ENCODE data around the gene RNPEPL1. TPM values are rescaled to one million over a fixed set of nuclear protein-coding genes. Genes with fewer than 3 reads are reported as not detected.

The RNPEPL1 gene
- total RNA-seq, 3 donors from 2014 or later (not counting 1 experiment from before 2014, with no cell fraction given), result 145 to 167 (median 164) TPM

DNA sequence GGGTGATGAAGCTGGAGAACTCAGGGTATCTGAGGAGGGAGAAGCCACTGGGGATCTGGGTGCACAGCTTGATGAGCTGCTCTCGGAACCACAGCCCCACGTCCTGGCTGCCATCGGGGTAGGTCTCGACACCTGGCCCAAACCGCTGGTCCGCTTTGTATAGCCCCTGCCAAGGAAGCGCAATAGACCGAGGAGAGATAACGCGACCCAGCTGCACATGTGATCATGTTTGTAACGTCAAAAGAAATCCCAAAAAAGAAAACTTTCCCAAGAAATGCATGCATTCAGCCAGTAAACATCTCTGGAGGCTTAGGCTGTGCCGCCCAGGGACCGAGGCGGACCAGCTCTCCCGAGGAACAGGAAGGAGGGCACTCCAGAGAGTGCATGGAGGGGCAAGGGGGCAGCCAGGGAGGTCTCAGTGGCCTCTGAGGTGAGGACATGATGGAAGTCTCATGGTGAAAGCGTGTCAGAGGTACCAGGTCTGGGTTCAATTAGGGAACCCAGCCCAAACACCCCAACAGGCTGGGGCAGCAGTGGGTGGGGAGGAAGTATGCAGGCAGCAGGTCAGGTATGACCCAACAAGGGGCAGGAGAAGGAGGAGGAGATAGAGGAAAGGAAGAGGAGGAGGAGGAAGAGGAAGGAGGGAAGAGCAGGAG lies 38.8 kb upstream of the RNPEPL1 start:
- H3K4me1 ChIP-seq (ENCODE audit: control insufficient read depth, insufficient read depth, low read length), result no peaks in the 10 kb centered on the region
- H3K4me3 ChIP-seq (ENCODE audit: low read length), result no peak overlapping the region
- DNase-seq (no peak), ATAC-seq (no peak)
- peaks cover 17% of the 10 kb centered on the region for H3K36me3 ChIP-seq (ENCODE audit: control insufficient read depth, insufficient read depth, low read length)
- intact Hi-C loops (cut with micrococcal nuclease), result no loop called here
- Mint-ChIP-seq H3K27ac (no peak overlapping the region), H3K36me3 (peaks cover 19% of the 10 kb centered on the region), H3K4me3 (no peak overlapping the region), H3K4me1 (peaks cover 5 to 33% of the 10 kb centered on the region in 2 donors), H3K27me3 (ENCODE audit: low read depth in 2 of 2) (no peaks in the 10 kb centered on the region), H3K9me3 (peaks cover 10 to 13% of the 10 kb centered on the region in 2 donors)
- no peak overlapping the region for H3K27ac ChIP-seq (ENCODE audit: low read length)
- TF ChIP-seq, protein P1, sequence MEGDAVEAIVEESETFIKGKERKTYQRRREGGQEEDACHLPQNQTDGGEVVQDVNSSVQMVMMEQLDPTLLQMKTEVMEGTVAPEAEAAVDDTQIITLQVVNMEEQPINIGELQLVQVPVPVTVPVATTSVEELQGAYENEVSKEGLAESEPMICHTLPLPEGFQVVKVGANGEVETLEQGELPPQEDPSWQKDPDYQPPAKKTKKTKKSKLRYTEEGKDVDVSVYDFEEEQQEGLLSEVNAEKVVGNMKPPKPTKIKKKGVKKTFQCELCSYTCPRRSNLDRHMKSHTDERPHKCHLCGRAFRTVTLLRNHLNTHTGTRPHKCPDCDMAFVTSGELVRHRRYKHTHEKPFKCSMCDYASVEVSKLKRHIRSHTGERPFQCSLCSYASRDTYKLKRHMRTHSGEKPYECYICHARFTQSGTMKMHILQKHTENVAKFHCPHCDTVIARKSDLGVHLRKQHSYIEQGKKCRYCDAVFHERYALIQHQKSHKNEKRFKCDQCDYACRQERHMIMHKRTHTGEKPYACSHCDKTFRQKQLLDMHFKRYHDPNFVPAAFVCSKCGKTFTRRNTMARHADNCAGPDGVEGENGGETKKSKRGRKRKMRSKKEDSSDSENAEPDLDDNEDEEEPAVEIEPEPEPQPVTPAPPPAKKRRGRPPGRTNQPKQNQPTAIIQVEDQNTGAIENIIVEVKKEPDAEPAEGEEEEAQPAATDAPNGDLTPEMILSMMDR (IDR thresholded peaks at IDR 0.05), result no peak
- H3K9me3 ChIP-seq (ENCODE audit: control insufficient read depth, insufficient read depth, low read length), result peaks cover 11% of the 10 kb centered on the region
- WGBS (ENCODE audit: insufficient coverage), result 96% methylated on average over 16 of the region's 16 CpGs
- H3K27me3 ChIP-seq (ENCODE audit: control insufficient read depth, insufficient read depth, low read length), result no peaks in the 10 kb centered on the region

DNA sequence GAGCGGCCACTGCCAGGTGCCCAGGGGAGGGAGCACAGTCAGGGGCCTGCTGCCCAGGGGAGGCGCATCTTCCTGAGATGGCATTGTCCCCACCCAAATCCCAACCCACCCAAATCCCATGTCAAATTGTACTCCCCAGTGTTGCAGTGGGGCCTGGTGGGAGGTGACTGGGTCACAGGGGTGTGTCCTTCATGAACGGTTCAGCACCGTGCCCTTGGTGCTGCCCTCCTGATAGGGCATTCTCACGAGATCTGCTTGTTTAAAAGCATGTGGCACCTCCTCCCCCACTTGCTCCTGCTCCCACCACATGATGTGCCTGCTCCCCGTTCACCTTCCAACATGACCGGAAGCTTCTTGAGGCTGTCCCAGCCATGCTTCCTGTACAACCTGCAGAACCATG lies 38.1 kb upstream of the RNPEPL1 start:
- DNase-seq, result no peak
- Histone ChIP-seq H3K27me3 (ENCODE audit: control insufficient read depth, insufficient read depth, low read length) (no peaks in the 10 kb centered on the region), H3K4me3 (ENCODE audit: low read length) (no peak overlapping the region), H3K9me3 (ENCODE audit: control insufficient read depth, insufficient read depth, low read length) (peaks cover 6% of the 10 kb centered on the region), H3K4me1 (ENCODE audit: control insufficient read depth, insufficient read depth, low read length) (no peaks in the 10 kb centered on the region), H3K27ac (ENCODE audit: low read length) (no peak overlapping the region), H3K36me3 (ENCODE audit: control insufficient read depth, insufficient read depth, low read length) (peaks cover 16% of the 10 kb centered on the region)
- TF ChIP-seq, protein P1 (IDR thresholded peaks at IDR 0.05), result no peak
- no peaks in the 10 kb centered on the region for H3K27me3 Mint-ChIP-seq (ENCODE audit: low read depth in 2 of 2)
- WGBS (ENCODE audit: insufficient coverage), result over 99% methylated on average over 6 of the region's 7 CpGs
- H3K36me3 Mint-ChIP-seq, result peaks cover 19% of the 10 kb centered on the region
- H3K9me3 Mint-ChIP-seq, result peaks cover 10 to 13% of the 10 kb centered on the region in 2 donors
- peaks cover 12 to 31% of the 10 kb centered on the region in 2 donors for H3K4me1 Mint-ChIP-seq
- intact Hi-C loops (cut with micrococcal nuclease), result no loop called here
- H3K4me3 Mint-ChIP-seq, result no peak overlapping the region
- ATAC-seq, result no peak
- no peak overlapping the region for H3K27ac Mint-ChIP-seq

DNA sequence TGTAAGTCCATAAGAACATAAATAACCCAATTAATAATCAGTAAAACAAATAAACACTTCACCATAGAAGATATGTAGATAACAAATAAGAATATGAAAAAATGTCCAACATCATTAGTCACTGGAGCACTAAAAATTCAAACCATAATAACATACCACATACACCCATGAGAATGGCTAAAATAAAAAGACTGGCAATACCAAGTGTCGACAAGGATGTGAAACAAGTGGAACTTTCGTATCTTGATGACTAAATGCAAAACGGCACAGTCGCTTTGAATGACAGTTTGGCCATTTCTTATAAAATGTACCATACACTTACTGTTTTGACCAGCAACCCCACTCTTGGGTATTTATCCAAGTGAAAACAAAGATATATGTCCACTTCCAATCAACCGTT lies 37.2 kb upstream of the RNPEPL1 start:
- no peak overlapping the region for H3K27ac Mint-ChIP-seq
- peaks cover 10% of the 10 kb centered on the region for H3K36me3 ChIP-seq (ENCODE audit: control insufficient read depth, insufficient read depth, low read length)
- ATAC-seq (no peak), DNase-seq (no peak)
- peaks cover 10 to 13% of the 10 kb centered on the region in 2 donors for H3K9me3 Mint-ChIP-seq
- no peaks in the 10 kb centered on the region for H3K27me3 ChIP-seq (ENCODE audit: control insufficient read depth, insufficient read depth, low read length)
- H3K4me1 ChIP-seq (ENCODE audit: control insufficient read depth, insufficient read depth, low read length), result no peaks in the 10 kb centered on the region
- no peaks in the 10 kb centered on the region for H3K27me3 Mint-ChIP-seq (ENCODE audit: low read depth in 2 of 2)
- no peak overlapping the region for H3K4me3 ChIP-seq (ENCODE audit: low read length)
- WGBS (ENCODE audit: insufficient coverage), result 99% methylated on average over 4 of the region's 5 CpGs
- peaks cover 19% of the 10 kb centered on the region for H3K36me3 Mint-ChIP-seq
- H3K27ac ChIP-seq (ENCODE audit: low read length), result no peak overlapping the region
- TF ChIP-seq, protein P1 (IDR thresholded peaks at IDR 0.05), result no peak
- peaks cover 15 to 35% of the 10 kb centered on the region in 2 donors for H3K4me1 Mint-ChIP-seq
- intact Hi-C loops (cut with micrococcal nuclease), result no loop called here
- H3K9me3 ChIP-seq (ENCODE audit: control insufficient read depth, insufficient read depth, low read length), result no peaks in the 10 kb centered on the region
- H3K4me3 Mint-ChIP-seq, result no peak overlapping the region
